Stimulated activated CD4-positive, alpha-beta T cell treated with anti-CD3 and anti-CD28 coated beads, Interleukin-1b, Interleukin-23, amount 100 ng/mL, for 24 hours (primary cell): ENCODE measurements around the gene PDGFA.

Source experiments
- DNase-seq, 4 experiments: peaks; one replicate each; pipeline ENCODE4 v3.0.0-alpha.2; 2020; ENCODE audit warnings: low read depth in 4 of 4, low spot score in 1 of 4

Gene PDGFA

DNA sequence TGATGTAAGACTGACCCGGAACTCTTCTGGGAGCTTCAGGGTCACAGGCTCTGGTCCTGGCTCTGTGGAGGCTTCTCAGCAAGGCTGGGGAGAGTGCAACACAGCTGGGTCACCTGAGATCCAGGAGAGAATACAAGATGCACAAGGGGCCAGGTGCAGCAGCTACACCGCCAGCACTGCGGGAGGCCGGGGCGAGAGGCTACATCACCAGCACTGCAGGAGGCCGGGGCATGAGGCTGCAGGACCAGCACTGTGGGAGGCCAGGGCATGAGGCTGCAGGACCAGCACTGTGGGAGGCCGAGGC is 44.3 kb downstream of the PDGFA start:
- no peak for DNase-seq

DNA sequence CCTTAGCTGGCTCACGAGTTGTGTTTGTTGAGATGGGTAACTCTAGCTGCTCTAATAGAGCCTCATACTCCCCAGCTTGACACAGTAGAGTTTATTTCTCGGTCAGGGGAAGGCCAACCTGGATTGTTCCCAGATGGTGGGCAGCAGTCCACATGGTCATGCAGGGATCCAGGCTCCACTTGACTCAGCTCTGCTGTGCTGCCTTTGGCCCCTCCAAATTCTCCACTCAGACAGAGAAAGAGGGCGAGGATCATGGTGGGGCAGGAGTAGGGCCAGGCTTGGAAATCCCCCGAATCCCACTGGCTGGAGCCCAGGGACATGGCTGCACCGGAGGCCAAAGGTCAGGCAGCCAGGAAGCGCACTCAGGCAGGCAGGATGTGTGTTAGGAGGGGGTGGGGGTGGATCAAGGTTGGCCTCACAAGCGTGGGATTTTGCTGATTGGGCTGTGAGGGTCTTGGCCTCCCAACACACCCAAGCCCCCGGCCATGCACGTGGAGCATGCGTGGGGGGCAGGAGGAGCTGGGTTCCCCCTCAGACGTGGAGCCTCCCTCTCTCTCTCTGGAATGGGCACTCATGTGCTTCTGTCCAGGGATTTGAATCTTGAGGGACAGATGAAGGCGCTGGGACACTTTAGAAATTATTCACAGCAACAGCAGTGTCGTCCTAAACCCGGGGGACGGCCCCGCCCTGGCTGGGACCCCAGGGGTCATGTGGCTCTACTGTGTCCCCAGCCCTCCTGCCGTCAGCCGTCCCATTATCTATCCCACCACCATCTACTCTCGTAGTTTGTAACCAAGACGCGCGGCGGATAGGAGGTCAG is 44.8 kb downstream of the PDGFA start:
- DNase-seq: no peak

DNA sequence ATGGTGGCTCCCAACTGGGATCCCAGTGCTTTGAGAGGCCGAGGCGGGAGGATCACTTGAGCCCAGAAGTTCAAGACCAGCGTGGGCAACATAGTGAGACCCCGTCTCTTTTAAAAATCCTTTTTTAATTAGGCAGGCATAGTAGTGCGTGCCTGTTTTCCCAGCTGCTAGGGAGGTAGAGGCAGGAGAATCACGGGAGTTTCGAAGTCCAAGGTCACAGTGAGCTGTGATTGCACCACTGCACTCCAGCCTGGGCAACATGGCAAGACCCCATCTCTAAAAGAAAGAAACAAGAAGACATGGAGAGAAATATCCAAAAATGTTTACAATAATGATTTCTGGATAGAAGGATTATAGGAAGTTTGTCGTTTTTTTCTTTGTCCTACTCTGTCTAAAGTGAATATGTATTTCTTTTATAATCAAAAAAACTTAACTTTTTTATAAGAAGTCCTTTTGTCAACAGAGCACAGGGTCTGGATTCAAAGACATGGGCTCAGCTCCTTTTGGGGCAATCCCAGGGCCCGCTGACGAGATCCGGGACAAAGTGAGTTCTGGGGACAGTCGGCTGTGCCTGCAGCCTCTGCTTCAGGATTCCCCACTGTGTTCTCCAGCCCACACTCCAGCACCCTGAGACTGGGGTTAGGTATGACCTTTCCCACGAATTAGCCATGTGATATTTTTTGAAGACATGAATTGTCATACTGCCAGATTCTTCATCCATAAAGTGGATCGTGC is 45.6 kb downstream of the PDGFA start:
- no peak for DNase-seq

DNA sequence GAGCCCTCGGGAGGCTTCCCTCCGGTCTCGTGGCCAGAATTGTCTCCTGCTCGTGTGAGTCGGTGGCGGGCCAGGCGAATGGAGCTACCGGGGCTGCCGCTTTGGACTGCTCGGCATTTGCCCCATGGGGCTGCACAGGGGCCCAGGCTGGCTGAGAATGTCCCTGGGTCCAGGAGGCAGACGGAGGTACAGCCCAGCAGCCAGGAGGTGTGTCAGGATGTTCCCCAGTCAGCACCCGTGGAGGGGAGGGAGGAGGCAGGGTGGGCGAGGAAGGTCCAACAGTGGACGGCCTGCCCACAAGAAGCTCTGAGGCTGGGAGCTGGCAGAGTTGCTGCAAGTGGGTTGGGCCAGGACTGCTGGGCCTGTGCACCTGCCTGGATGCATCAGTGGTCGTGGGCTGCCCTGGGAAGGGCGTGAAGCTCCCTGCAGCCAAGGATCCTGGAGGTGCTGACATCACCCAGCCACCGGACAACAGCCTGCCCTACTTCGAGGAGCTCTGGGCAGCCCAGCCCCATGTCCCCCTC is 46.4 kb downstream of the PDGFA start:
- no peak for DNase-seq

DNA sequence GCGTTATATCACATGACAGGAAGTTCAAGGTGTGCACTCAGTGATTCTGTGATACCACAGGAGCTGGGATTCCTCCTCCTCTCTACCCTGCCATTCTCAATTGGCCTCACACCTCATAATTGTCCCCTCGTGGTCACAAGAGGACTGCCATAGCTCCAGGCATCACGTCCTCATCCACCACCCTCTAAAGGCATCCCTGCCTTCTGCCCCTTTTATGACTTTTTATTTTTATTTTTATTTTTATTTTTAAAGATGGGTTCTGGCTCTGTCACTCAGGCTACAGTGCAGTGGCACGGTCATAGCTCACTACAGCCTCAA is 47.0 kb downstream of the PDGFA start:
- DNase-seq: no peak

DNA sequence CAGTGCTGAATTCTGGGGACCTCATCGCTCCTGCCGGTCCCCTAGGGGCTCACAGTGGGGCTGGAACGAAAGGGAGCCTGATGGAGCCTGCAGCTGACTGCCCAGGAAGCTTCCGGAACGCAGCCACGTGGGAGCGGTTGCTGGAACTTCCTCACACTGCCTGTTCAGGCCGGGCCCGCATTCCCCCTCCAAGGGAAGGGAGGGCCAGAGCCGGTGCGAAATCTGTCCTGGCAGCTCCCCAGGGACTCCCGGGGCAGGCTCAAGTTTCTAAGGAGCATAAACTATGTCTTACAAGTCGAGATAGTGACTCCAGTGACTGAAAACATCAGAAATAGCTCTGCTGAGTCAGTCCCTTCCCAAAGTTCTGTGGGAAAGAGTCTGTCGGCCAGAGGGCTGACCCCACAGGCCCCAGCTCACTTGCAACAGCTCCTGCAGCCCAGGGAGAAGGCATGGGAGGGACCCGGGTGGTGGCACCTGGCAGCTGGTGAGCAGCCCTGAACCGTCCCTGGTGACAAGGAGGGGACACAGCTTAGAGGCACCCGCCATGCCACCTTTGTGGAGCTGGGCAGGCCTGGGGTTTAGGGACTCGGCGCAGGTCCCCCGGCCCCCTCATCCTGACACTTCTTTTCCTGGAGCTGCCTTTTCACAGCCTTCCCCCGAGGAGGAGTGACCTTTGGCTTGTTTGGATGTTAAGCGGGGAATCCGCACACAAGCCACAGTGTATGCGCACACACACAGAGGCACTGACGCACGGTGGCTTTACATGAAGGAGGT is 47.6 kb downstream of the PDGFA start:
- DNase-seq: no peak

DNA sequence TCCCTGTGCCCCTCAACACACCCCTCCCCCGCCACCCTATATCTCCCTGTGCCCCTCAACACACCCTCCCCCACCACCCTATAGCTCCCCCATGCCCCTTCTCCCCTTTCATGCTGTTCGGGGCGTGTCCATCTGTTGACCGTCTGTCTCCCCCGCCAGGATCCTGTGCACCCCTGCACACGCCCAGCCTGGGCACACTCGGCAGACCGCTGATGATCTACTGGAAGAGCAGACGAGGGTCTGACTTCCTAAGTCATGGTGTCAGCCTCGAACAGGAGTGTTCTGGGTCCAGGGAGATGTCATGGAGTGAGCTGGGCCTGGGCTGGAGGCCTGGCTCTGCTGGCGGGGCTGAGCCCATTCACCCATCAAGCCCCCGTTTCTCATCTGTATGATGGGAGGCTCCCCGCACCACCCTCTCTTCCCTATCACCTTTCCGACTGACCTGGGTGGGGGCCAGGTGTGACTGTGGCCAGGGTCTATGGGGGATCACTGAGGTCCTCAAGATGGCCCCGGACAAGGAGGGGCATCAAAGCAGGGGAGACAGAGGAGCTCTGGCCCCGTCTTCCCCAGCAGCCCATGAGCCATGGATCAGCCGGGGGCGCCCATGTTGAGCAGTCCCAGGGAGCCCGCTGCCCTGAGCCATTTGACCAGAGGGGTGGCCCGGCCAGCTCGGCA is 48.3 kb downstream of the PDGFA start:
- DNase-seq: no peak

DNA sequence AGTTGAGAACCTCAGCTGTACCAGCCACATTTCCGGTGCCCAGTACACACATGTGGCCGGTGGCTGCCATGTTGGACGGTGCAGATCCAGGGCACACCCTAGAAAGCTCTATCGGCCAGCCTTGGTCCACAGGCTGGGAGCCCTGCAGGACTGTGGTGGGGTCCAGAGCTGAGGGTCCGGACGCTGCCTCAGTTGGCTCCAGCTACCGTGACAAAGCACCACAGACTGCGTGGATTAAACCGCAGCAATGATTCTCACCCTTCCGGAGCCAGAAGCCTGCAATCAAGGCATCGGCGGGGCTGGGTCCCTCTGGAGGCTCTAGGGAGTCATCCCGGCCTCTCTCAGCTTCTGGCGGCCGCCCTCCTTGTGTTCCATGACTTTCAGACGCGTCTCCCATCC is 50.1 kb downstream of the PDGFA start:
- DNase-seq: no peak

DNA sequence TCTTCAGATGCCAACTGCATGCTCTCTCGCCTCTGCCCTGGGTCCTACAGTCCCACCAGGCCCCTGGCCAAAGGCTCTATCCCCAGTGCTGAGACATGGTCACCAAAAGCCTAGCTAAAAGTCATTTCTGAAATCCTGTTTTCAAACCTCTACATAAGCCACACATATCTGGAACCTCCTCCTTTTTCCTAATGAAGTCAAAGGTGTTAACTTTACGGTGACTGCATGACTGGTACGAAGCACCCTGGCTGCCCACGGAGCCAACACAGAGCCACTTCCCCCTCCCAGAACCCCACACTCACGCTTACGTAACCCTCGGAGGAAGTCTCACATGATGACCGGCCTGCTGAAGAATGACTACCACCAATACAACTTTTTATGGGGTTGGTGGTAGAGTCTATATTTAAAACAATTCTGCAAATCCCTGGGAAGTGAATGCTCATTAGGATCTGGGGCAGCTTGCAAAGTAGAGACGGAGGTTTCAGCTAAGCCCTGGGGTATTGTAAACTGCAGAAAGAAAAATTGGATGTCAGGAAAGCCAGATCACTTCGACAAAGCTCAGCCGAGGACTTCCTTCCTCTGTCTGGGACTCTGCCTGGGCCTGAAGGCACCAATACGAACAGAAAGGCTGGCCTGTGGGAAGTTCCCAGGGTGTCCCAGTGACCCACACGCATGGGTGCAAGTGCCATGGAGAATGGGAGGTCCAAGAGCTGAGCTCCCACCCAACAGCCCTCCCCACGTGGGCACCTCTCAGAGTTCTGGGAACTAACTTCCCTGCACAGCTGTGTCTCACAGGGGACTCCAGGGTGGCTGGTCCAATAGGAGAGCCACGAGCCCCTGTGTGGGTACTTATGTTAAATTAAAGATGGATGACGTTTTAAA is 50.7 kb downstream of the PDGFA start:
- DNase-seq: no peak

DNA sequence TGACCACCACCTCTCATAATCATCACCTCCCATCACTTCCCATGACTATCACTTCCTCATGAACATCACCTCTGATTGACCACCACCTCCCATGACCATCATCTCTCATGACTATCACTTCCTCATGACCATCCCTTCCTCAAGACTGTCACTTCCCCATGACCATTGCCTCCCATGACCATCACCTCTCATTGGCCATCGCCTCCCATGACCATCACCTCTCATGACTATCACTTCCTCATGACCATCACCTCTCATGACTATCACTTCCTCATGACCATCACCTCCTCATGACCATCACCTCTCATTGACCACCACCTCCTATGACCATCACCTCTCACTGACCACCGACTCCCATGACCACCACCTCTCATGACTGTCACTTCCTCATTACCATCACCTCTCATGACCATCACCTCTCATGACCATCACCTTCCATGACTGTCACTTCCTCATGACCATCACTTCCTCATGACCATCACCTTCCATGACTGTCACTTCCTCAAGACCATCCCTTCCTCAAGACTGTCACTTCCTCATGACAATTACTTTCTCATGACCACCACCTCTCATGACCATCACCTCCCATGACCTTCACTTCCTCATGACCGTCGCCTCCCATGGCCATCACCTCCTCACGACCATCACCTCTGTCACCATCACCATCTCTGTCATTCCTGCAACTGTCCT is 51.6 kb downstream of the PDGFA start:
- no peak for DNase-seq

DNA sequence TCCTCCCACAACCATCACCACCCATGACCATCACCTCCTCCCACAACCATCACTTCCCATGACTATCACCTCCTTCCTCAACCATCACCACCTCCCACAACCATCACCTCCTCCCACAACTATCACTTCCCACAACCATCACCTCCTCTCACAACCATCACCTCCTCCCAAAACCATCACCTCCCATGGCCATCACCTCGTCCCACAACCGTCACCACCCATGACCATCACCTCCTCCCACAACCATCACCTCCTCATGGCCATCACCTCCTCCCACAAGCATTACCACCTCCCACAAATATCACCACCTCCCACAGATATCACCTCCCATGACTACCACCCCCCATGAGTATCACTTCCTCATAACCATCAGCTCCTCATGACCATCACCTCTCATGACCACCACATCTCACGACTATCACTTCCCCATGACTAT is 52.2 kb downstream of the PDGFA start:
- no peak for DNase-seq

DNA sequence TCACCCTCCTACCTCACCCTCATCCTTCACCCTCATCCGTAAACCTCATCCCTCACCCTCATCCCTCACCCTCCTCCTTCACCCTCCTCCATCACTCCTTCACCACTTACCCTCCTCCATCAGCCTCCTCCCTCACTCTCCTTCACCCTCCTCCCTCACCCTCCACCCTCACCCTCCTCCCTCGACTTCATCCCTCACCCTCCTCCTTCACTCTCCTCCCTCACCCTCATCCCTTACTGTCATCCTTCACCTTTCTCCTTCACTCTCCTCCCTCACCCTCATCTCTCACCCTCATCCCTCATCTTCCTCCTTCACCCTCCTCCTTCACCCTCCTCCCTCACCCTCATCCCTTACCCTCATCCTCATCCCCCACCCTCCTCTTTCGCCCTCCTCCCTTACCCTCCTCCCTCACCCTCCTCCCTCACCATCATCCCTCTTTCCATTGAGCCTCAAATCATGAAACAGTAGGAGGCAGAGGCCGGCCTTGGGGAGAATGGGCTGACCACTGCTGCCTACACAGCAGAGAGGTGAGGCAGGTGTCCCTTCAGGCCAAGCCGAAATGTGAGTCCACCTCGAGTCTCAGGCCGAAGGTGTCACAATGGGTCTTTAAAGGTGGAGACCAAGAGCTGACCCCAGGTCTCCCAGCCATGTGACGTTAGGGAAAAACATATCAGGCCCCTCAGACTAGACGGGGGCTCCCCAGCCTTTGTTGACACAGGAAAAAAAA is 53.0 kb downstream of the PDGFA start:
- DNase-seq: no peak

DNA sequence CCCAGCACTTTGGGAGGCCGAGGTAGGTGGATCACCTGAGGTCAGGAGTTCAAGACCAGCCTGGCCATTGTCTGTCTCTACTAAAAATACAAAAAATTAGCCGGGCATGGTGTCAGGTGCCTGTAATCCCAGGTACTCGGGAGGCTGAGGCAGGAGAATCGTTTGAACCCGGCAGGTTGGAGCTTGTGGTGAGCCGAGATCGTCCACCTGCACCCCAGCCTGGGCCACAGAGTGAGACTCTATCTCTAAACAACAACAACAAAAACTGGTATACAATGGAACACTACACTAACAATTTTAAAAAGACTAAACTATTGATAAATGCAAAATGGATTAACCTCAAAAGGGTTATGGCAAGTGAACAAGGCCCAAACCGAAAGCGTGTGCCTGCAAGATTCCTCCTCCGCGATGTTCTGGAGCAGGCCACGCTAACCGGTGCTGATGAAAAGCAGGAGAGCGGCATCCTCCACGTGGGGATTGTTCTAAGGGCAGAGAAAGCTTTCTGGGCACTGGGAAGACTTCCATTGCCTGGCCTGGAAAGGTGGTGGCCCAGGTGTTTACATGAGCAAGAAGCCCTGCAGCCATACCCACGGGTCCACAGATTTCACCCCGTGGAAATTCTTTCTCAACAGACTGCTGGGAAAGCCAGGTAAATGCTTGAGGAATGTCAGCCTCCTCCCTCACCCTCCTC is 53.8 kb downstream of the PDGFA start:
- no peak for DNase-seq

DNA sequence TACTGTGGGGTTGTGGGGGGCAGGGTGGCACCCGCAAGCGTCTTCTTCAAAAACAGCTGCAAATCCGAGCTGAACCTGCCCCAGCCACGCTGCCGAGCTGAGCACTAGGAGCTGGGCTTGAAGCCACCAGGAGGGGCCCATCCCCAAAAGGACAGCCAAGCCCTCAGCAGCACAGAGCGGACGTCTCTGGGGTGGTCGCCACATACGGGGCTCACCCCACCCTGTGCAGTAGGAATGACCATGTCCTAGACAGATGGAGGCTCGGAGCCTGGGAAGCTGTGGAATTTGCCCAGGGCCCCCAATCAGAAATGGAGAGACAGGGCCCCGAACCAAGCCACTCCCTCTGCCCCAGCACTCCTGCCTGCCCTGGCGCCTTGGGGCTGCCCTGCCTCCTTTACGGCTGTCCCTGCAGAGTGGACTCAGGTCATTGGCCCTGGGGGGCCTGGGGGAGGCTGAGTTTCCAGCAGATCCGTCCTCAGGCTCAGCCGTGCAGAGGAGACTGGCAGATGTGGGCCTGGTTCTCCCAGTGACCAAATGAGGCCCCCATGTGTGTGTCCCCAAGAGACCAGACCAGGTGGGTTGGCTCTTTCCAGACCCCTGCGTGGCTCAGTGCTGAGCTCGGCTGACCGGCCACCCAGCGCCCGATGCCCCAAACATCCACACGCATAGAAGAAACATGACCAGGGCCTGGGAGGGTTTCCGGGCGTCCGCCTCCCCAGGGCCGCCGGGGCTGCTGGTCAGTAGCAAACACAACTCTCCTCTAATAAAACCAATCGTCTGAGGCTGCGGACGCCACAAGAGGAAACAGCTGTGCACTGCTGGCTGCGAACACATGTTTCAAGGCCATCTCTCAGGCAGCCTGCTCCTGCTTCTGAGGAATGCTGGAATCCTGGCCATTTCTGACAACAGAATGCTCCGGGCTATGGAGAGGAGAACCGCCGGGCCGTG is 54.9 kb downstream of the PDGFA start:
- no peak for DNase-seq

DNA sequence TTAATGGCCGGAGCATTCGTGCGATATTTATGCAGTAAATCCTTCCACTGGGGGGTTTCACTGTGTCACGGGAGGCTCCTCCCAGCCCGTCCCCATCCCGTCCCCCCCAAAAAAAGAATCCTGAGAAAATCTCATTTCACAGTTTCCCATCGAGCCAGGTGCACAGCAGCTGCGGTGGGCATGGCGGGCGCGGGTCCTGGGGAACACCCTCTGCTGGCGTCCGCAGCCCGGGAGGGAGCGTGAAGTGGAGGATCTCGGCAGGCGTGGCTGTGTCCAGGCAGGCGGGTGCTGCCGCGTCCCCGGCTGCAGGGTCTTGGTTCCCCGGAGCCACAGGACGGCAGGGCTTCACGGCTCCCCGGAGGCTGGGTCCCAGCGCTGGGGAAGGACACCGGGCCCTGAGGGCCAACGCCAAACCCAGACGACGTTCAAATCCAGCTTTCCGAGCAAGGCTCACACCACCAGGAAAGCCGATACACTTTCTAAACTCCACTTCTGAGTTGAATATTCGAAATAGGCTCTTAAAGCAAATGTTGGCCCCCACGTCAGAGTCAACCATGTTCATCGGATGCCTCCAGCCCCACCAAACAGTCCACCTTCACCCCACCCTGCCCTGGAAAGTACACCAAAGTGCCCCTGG is 55.7 kb downstream of the PDGFA start:
- DNase-seq: no peak

DNA sequence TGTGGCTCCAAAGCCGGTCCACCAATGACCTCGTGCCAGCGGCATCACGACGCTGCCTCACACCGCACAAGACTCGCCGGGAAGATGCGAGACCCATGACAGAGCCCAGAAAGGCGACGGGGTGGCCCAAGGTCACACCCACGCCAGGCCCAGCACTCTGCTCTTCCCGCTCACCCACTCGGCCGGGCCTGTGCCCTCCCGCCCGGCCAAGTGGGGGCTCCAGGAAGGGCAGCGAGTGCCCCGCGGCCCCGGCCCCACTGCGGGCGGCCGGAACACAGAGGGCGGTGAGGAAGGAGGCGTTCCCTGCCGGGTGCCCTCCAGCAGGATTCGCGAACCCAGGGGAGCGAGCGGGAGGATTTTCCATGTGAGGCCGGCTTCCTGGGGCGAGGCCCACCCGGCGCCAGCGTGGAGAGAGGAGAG is 56.3 kb downstream of the PDGFA start:
- DNase-seq: no peak
